GM21367 (cell line): ENCODE measurements around the gene FAM20A.
"Not testable (repeated sequence)": the region's sequence is repeated elsewhere in the genome, so short reads cannot be mapped to it uniquely, and the experiment has no call there.

Experiments used
- ATAC-seq: cut with Tn5 transposase; IDR thresholded peaks from one replicate; pipeline ENCODE4 v1.9.1; 2021; ENCODE audit not compliant: unreplicated experiment

Gene FAM20A

DNA sequence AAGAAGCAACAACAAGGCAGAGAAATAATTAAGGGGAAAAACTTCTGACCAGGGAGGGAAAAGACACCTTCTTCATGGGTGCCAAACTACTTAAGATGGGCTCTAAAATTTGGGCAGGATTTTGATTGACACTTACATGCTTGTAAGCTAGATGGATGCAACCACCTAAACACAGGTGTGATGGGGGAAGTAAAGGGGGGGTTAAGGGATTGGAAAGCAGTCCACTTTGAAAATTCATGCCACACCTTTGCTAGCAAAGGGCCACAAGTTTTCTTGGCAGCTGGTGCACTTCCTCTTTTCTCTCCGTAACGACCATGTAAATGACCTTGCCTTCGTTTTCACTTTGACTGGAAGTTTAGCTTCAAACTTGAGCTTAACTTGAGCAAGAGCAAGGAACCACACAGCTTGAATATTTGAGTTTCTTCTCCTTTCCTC, 103.3 kb downstream of the FAM20A start:
- peak; percentile 77 for ATAC-seq

- ATAC-seq = no peak
Observed at GRCh38 chr17:68495081-68495480, 106.1 kb downstream of the FAM20A start.

DNA sequence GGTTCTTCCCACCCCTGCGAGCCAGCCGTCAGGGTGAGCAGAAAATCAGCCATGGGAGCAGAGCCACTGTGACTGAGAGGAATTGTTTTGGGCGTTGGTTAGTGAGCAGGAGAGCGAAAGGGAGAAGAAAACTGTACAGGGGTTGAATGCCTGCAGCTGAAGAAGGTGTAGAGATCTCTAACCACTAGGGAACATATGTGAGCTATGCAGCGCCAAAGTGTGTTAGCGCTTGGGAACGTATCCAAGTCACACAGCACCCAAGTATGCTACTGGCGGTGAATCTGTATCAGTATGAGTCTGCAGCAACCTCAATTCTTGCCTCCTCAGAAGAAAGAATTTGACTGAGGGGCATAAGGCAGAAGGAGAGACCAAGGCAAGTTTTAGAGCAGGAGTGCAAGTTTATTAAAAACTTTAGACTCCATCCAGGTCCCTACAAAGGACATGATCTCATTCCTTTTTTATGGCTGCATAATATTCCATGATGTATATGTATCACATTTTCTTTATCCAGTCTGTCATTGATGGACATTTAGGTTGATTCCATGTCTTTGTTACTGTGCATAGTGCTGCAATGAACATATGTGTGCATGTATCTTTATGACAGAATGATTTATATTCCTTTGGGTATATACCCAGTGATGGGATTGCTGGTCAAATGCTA, 108.6 kb downstream of the FAM20A start:
- not testable (repeated sequence) for ATAC-seq

GRCh38 chr17:68491381-68492231, 109.6 kb downstream of the FAM20A start:
- no peak for ATAC-seq

GRCh38 chr17:68489919-68490318, 111.2 kb downstream of the FAM20A start:
- no peak for ATAC-seq
